Cardiac fibroblast (primary cell): ENCODE measurements around the gene BCL7C.

Source experiments
- DNase-seq, 2 donors: peaks; one replicate each; pipeline versions ENCODE4 v3.0.0 to v3.0.0-alpha.2; 2010; ENCODE audit warnings: low read depth in 2 of 2
- H3K4me3 ChIP-seq, 2 donors: replicated peaks in 1 of 2; 1 replicate in 1 of 2; 2 replicates in 1 of 2; pipeline ENCODE4 v1.5.1; 2011; ENCODE audit warnings: low read depth in 2 of 2, low read length in 2 of 2, mild to moderate bottlenecking in 2 of 2, moderate library complexity in 1 of 2
- CTCF ChIP-seq: IDR thresholded peaks from one replicate; pipeline ENCODE4 v1.5.1; 2011; ENCODE audit warnings: low read depth, mild to moderate bottlenecking, low read length, inconsistent platforms

Gene BCL7C

GRCh38 chr16:30888856-30889499 lies 4.9 kb downstream of the BCL7C start:
- H3K4me3 ChIP-seq = no peak overlapping the region
- TF ChIP-seq CTCF = no peak
- no peak for DNase-seq

GRCh38 chr16:30887927-30888326 lies 6.0 kb downstream of the BCL7C start:
- H3K4me3 ChIP-seq = no peak overlapping the region
- TF ChIP-seq CTCF = no peak
- no peak for DNase-seq

- DNase-seq = no peak
- TF ChIP-seq CTCF = no peak
These were observed 7.7 kb downstream of the BCL7C start for GRCh38 chr16:30886145-30886544.

GRCh38 chr16:30885196-30885595 lies 8.7 kb downstream of the BCL7C start:
- no peak for TF ChIP-seq CTCF
- DNase-seq = no peak
- H3K4me3 ChIP-seq = no peak overlapping the region

More at GRCh38 chr16:30886145-30886544, 7.7 kb downstream of the BCL7C start:
- H3K4me3 ChIP-seq = no peak overlapping the region

- H3K4me3 ChIP-seq = no peak overlapping the region
- DNase-seq = no peak
- no peak for TF ChIP-seq CTCF
These were observed 9.1 kb downstream of the BCL7C start for GRCh38 chr16:30884760-30885159.

GRCh38 chr16:30882429-30883310 lies 11.2 kb downstream of the BCL7C start:
- DNase-seq = no peak
- H3K4me3 ChIP-seq = no peak overlapping the region
- no peak for TF ChIP-seq CTCF
